Natural killer cell (primary cell): ENCODE measurements around the gene ACOT11. TPM values are rescaled to one million over a fixed set of nuclear protein-coding genes. Genes with fewer than 3 reads are reported as not detected.

Experiments used
- ATAC-seq, 3 donors: fragments of 150-1000 bp in 2 of 3; fragments of 200-7000 bp in 1 of 3; cut with Tn5 transposase; 1 replicate in 1 of 3; 2 replicates in 2 of 3; pipeline ENCODE4 v1.10.0; 2021; ENCODE audit warnings: mild to moderate bottlenecking in 2 of 3, moderate library complexity in 2 of 3
- DNase-seq, 2 donors: peaks; one replicate each; pipeline versions ENCODE4 v3.0.0 to v3.0.0-alpha.2; 2013 to 2021; ENCODE audit warnings: mixed read lengths in 1 of 2
- H3K27ac ChIP-seq: one replicate; pipeline ENCODE4 v1.5.1; 2013; ENCODE audit warnings: mild to moderate bottlenecking, low read length
- H3K27me3 ChIP-seq: one replicate; pipeline ENCODE4 v1.6.1; 2013; ENCODE audit warnings: low read length; ENCODE audit not compliant: control insufficient read depth, insufficient read depth
- H3K36me3 ChIP-seq: one replicate; pipeline ENCODE4 v1.6.1; 2013; ENCODE audit warnings: low read length; ENCODE audit not compliant: control insufficient read depth, insufficient read depth
- H3K4me1 ChIP-seq: one replicate; pipeline ENCODE4 v1.6.1; 2013; ENCODE audit warnings: low read length; ENCODE audit not compliant: control insufficient read depth, insufficient read depth
- H3K4me3 ChIP-seq: one replicate; pipeline ENCODE4 v1.5.1; 2013; ENCODE audit warnings: low read length
- H3K9me3 ChIP-seq: one replicate; pipeline ENCODE4 v1.6.1; 2013; ENCODE audit warnings: low read length; ENCODE audit not compliant: control insufficient read depth, insufficient read depth
- H3K27ac Mint-ChIP-seq, 2 donors: one replicate each; pipeline ENCODE4 v1.8.0; 2022; ENCODE audit warnings: mild to moderate bottlenecking in 2 of 2, mixed read lengths in 2 of 2, moderate library complexity in 1 of 2
- H3K27me3 Mint-ChIP-seq, 2 donors: one replicate each; pipeline ENCODE4 v1.8.0; 2022; ENCODE audit warnings: low read depth in 2 of 2, mixed read lengths in 2 of 2
- H3K36me3 Mint-ChIP-seq: one replicate; pipeline ENCODE4 v1.8.0; 2022; ENCODE audit warnings: mixed read lengths
- H3K4me1 Mint-ChIP-seq, 2 donors: one replicate each; pipeline ENCODE4 v1.8.0; 2022; ENCODE audit warnings: mixed read lengths in 2 of 2
- H3K4me3 Mint-ChIP-seq: one replicate; pipeline ENCODE4 v1.8.0; 2022; ENCODE audit warnings: mild to moderate bottlenecking, moderate library complexity, mixed read lengths
- H3K9me3 Mint-ChIP-seq, 2 donors: one replicate each; pipeline ENCODE4 v1.8.0; 2022; ENCODE audit warnings: mixed read lengths in 2 of 2
- WGBS: methylation state at CpG from one replicate; pipeline ENCODE4 v1.1.7; 2013; ENCODE audit warnings: missing lambda C conversion rate; ENCODE audit not compliant: insufficient coverage; 5-methylcytosine and 5-hydroxymethylcytosine counted together
- intact Hi-C: fragments of 100-400 bp; cut with micrococcal nuclease; formaldehyde crosslinking; loops from one replicate; pipeline ENCODE4 v1.14.2; 2022
- total RNA-seq, 4 donors: library from RNA; stranded (reverse); fragments of 120-200 nt in 1 of 4; gene quantifications; one replicate each; pipeline versions ENCODE4 v1.2.3 to v1.2.4, GENCODE V29; 2013 to 2022
- TF ChIP-seq, protein P1 (sequence below): fragments of 200-600 bp; IDR thresholded peaks from one replicate; pipeline ENCODE4 v1.8.0; 2022; ENCODE audit warnings: antibody characterized with exemption

ACOT11 gene
- total RNA-seq, 3 donors from 2014 or later (not counting 1 experiment from before 2014, with no cell fraction given) = 0.61 to 1.2 (median 0.85) TPM

DNA sequence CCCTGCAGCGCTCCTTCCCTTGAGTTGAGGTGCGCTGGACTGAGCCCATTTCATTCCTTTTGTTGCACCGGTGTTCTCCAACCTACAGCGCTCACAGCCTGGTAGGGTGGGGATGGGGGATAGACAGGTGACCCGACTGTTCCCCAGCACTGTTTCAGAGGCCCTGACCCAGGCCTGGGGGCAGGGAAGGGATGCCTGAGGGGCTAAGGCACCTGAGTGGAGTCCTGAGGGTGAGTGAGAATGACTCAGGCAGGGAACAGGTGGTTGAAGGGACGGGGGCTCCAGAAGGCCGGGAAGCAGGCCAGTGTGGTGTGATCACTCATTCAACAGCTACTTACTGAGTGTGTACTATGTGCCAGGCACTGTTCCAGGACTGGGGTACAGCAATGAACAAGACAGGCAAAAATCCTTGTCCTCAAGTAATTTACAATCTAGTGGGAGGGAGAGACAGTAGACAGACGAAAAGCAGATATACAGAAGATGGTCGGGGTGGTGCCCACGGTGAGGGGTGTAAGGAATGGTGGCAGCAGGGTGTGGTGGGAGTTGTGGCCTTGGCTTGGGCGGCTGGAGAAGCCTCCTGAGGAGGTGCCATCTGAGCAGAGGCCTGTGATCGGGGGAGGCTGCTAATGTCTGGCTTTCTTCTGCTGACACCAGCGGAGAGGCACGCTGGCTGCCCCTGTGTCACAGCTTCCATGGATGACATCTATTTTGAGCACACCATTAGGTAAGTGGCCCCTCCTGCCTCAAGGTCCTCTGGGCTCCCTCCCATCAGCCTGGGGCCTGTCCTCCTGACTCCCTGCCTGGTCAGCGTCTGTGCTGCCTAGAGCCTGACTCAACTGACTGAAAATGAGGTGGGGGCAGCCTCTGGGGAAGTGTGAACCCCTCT is 37.4 kb downstream of the ACOT11 start:
- Histone ChIP-seq H3K4me1 (no peaks in the 10 kb centered on the region), H3K36me3 (no peaks in the 10 kb centered on the region), H3K27me3 (no peaks in the 10 kb centered on the region), H3K27ac (no peak overlapping the region), H3K4me3 (no peak overlapping the region), H3K9me3 (no peaks in the 10 kb centered on the region)
- Mint-ChIP-seq H3K27ac (no peak overlapping the region), H3K9me3 (no peaks in the 10 kb centered on the region), H3K4me1 (peaks cover 6% of the 10 kb centered on the region in 2 donors), H3K4me3 (no peak overlapping the region), H3K27me3 (no peaks in the 10 kb centered on the region), H3K36me3 (no peaks in the 10 kb centered on the region)
- WGBS = 88% methylated on average over 15 of the region's 15 CpGs
- DNase-seq = no peak
- intact Hi-C loops = no loop called here
- ATAC-seq = no peak
- TF ChIP-seq, protein P1, sequence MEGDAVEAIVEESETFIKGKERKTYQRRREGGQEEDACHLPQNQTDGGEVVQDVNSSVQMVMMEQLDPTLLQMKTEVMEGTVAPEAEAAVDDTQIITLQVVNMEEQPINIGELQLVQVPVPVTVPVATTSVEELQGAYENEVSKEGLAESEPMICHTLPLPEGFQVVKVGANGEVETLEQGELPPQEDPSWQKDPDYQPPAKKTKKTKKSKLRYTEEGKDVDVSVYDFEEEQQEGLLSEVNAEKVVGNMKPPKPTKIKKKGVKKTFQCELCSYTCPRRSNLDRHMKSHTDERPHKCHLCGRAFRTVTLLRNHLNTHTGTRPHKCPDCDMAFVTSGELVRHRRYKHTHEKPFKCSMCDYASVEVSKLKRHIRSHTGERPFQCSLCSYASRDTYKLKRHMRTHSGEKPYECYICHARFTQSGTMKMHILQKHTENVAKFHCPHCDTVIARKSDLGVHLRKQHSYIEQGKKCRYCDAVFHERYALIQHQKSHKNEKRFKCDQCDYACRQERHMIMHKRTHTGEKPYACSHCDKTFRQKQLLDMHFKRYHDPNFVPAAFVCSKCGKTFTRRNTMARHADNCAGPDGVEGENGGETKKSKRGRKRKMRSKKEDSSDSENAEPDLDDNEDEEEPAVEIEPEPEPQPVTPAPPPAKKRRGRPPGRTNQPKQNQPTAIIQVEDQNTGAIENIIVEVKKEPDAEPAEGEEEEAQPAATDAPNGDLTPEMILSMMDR = no peak

DNA sequence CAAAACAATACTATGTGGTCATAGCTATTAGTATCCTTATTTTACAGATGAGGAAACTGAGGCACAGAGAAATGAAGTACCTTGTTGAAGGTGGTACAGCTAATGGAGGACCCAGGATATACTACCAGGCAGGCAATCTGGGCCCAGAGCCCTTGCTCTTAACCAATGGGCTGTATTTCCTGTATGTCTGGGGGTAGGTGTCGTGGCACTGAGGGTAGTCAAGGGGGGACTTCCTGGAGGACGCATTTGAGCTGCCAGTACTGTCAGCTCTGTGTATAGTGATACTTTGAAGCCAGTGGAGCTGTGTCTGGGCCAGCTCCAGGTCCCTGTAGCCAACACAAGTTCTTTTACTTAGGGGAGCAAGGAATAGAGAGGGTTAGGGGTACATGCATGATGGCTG is 40.3 kb downstream of the ACOT11 start:
- WGBS = 13% methylated on average over 2 of the region's 2 CpGs
- H3K4me3 ChIP-seq = no peak overlapping the region
- intact Hi-C loops = no loop called here
- DNase-seq = peak in 1 of 2 donors; percentile 8
- Mint-ChIP-seq H3K27ac (peak overlapping the region in 1 of 2 donors; percentile 25), H3K36me3 (no peaks in the 10 kb centered on the region), H3K9me3 (no peaks in the 10 kb centered on the region), H3K27me3 (no peaks in the 10 kb centered on the region), H3K4me1 (peaks cover 6% of the 10 kb centered on the region in 2 donors), H3K4me3 (no peak overlapping the region)
- H3K9me3 ChIP-seq = no peaks in the 10 kb centered on the region
- no peaks in the 10 kb centered on the region for H3K27me3 ChIP-seq
- no peak overlapping the region for H3K27ac ChIP-seq
- ATAC-seq = peak in 1 of 3 donors; percentile 52
- no peaks in the 10 kb centered on the region for H3K36me3 ChIP-seq
- no peaks in the 10 kb centered on the region for H3K4me1 ChIP-seq
- TF ChIP-seq, protein P1 = no peak

DNA sequence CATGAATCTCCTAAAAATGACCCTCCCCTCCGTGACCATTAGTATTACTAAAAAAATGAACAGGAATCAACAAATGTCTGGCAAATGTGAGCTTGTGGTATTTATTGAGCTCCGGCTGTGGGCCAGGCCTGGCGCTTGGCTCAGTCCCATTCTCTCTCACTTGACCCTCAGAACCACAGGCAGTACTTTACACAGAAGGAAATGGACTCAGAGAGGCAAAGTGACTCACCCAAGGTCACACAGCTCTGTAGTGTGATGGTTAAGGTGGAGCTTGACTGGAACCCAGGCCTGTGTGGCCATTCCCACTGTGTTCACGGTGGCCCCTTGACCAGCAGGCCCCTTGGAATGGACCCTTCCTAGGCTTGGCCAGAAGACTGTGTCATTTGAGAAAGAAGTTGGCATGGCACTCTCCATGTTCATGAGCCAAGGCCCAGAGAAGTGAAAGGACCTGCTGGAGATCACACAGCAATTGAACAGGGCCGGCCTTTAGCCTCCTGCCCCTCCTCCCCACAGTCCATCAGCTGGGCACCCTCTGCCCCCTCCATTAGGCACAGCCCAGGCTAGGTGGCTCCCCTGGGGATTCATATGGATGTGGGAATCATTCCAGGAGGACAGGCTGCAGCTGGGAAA is 43.2 kb downstream of the ACOT11 start:
- DNase-seq = no peak
- Histone ChIP-seq H3K27ac (no peak overlapping the region), H3K4me1 (no peaks in the 10 kb centered on the region), H3K9me3 (no peaks in the 10 kb centered on the region), H3K36me3 (no peaks in the 10 kb centered on the region), H3K4me3 (no peak overlapping the region), H3K27me3 (no peaks in the 10 kb centered on the region)
- ATAC-seq = no peak
- no peaks in the 10 kb centered on the region for H3K36me3 Mint-ChIP-seq
- H3K27me3 Mint-ChIP-seq = no peaks in the 10 kb centered on the region
- H3K4me1 Mint-ChIP-seq = peaks cover 6% of the 10 kb centered on the region in 2 donors
- 84% methylated on average over 3 of the region's 5 CpGs for WGBS
- H3K4me3 Mint-ChIP-seq = no peak overlapping the region
- TF ChIP-seq, protein P1 = no peak
- no peaks in the 10 kb centered on the region for H3K9me3 Mint-ChIP-seq
- intact Hi-C loops = no loop called here
- H3K27ac Mint-ChIP-seq = no peak overlapping the region
